Measurements from ENCODE around the gene RRM1.
"Not testable (repeated sequence)": the region's sequence is repeated elsewhere in the genome, so short reads cannot be mapped to it uniquely, and the experiment has no call there.

RRM1 gene

DNA sequence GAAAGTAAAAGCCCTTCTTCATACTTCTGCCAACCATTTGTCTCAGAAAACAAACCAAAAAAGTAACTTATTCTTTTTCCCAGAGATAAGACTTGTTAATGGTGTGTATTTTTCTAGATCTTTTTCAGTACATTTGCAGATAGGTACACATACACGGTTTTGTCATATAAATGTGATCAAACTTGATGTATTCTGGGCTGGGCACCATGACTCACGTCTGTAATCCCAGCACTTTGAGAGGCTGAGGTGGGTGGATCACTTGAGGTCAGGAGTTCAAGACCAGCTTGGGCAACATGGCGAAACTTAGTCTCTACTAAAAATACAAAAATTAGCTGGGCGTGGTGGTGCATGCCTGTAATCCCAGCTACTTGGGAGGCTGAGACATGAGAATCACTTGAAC lies 35.6 kb downstream of the RRM1 start:
- H3K27me3 ChIP-seq (ENCODE audit: insufficient read depth, low read length); H3K79me2 ChIP-seq (ENCODE audit: control insufficient read depth, insufficient read depth, low read length, poor library complexity); H3K14ac ChIP-seq (ENCODE audit: low read length); H3K18ac ChIP-seq (ENCODE audit: low read length); H3K4me3 ChIP-seq (ENCODE audit: low read depth, low read length); H2BK5ac ChIP-seq (ENCODE audit: low read depth, low read length, poor library complexity); H3K23ac ChIP-seq (ENCODE audit: low read length); H2BK120ac ChIP-seq (ENCODE audit: insufficient read depth, low read length, poor library complexity); H3K4me1 ChIP-seq (ENCODE audit: control insufficient read depth in 1 of 2, insufficient read depth in 2 of 2, low read length in 2 of 2); H4K12ac ChIP-seq (ENCODE audit: low read depth, low read length); H4K91ac ChIP-seq (ENCODE audit: low read depth, low read length); H2AFZ ChIP-seq (ENCODE audit: insufficient read depth, low read length, poor library complexity); H3K4ac ChIP-seq (ENCODE audit: low read depth, low read length); H3K4me2 ChIP-seq (ENCODE audit: low read length); H2AK5ac ChIP-seq (ENCODE audit: low read length); H3K79me1 ChIP-seq (ENCODE audit: low read length); H3K9me3 ChIP-seq (ENCODE audit: insufficient read depth, low read depth, low read length); H3K9ac ChIP-seq (ENCODE audit: low read length); H4K8ac ChIP-seq (ENCODE audit: low read depth, low read length); H2BK12ac ChIP-seq (ENCODE audit: low read length); H3K27ac ChIP-seq (ENCODE audit: low read depth, low read length); DNase-seq: not testable (repeated sequence)
- peaks cover 6 to 22% of the 10 kb centered on the region in 2 experiments for H3K36me3 ChIP-seq (ENCODE audit: control insufficient read depth in 1 of 2, insufficient read depth in 2 of 2, low read length in 2 of 2)
- WGBS (ENCODE audit: extremely low coverage, insufficient coverage, insufficient read length) = no CpG with 5 or more reads among the region's 4 CpGs

DNA sequence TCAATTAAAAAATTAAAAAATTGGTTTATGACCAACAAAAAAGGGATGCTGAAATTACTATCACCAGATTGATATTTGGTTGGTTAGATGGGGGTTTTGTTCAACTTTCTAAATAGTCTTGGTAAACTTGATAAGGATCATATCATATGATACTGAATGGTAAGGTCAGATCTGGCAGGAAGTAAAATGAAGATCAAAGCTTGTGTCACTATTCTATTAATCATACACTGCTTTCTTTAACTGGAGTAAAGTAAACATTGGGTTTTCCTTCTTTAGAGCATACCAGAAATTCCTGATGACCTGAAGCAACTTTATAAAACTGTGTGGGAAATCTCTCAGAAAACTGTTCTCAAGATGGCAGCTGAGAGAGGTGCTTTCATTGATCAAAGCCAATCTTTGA lies 40.2 kb downstream of the RRM1 start:
- peaks cover 9 to 16% of the 10 kb centered on the region in 2 experiments for H3K36me3 ChIP-seq (ENCODE audit: control insufficient read depth in 1 of 2, insufficient read depth in 2 of 2, low read length in 2 of 2)
- no peaks in the 10 kb centered on the region for H3K79me1 ChIP-seq (ENCODE audit: low read length)
- H2BK5ac ChIP-seq (ENCODE audit: low read depth, low read length, poor library complexity) = no peak overlapping the region
- no peak overlapping the region for H3K23ac ChIP-seq (ENCODE audit: low read length)
- no peak overlapping the region for H3K27ac ChIP-seq (ENCODE audit: low read depth, low read length)
- H3K4me2 ChIP-seq (ENCODE audit: low read length) = no peak overlapping the region
- H2AFZ ChIP-seq (ENCODE audit: insufficient read depth, low read length, poor library complexity) = no peak overlapping the region
- DNase-seq = no peak
- no peak overlapping the region for H3K18ac ChIP-seq (ENCODE audit: low read length)
- no peak overlapping the region for H4K91ac ChIP-seq (ENCODE audit: low read depth, low read length)
- H3K14ac ChIP-seq (ENCODE audit: low read length) = no peak overlapping the region
- H2BK120ac ChIP-seq (ENCODE audit: insufficient read depth, low read length, poor library complexity) = no peak overlapping the region
- H3K27me3 ChIP-seq (ENCODE audit: insufficient read depth, low read length) = no peaks in the 10 kb centered on the region
- H3K9me3 ChIP-seq (ENCODE audit: insufficient read depth, low read depth, low read length) = no peaks in the 10 kb centered on the region
- no peak overlapping the region for H4K8ac ChIP-seq (ENCODE audit: low read depth, low read length)
- no peak overlapping the region for H3K9ac ChIP-seq (ENCODE audit: low read length)
- no peak overlapping the region for H3K4me3 ChIP-seq (ENCODE audit: low read depth, low read length)
- no peak overlapping the region for H2BK12ac ChIP-seq (ENCODE audit: low read length)
- no peak overlapping the region for H3K4ac ChIP-seq (ENCODE audit: low read depth, low read length)
- no peak overlapping the region for H2AK5ac ChIP-seq (ENCODE audit: low read length)
- no peaks in the 10 kb centered on the region for H3K4me1 ChIP-seq (ENCODE audit: control insufficient read depth in 1 of 2, insufficient read depth in 2 of 2, low read length in 2 of 2)
- H3K79me2 ChIP-seq (ENCODE audit: control insufficient read depth, insufficient read depth, low read length, poor library complexity) = no peaks in the 10 kb centered on the region
- no peak overlapping the region for H4K12ac ChIP-seq (ENCODE audit: low read depth, low read length)

DNA sequence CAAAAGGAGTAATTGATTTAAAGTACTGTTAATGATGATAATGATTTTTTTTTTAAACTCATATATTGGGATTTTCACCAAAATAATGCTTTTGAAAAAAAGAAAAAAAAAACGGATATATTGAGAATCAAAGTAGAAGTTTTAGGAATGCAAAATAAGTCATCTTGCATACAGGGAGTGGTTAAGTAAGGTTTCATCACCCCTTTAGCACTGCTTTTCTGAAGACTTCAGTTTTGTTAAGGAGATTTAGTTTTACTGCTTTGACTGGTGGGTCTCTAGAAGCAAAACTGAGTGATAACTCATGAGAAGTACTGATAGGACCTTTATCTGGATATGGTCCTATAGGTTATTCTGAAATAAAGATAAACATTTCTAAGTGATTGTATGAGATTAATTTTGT lies 43.9 kb downstream of the RRM1 start:
- Histone ChIP-seq H3K79me1 (ENCODE audit: low read length) (no peaks in the 10 kb centered on the region), H2BK120ac (ENCODE audit: insufficient read depth, low read length, poor library complexity) (no peak overlapping the region), H3K27ac (ENCODE audit: low read depth, low read length) (no peak overlapping the region), H3K9ac (ENCODE audit: low read length) (no peak overlapping the region), H3K4ac (ENCODE audit: low read depth, low read length) (no peak overlapping the region), H2BK12ac (ENCODE audit: low read length) (no peak overlapping the region), H3K4me2 (ENCODE audit: low read length) (no peak overlapping the region), H2BK5ac (ENCODE audit: low read depth, low read length, poor library complexity) (no peak overlapping the region), H3K23ac (ENCODE audit: low read length) (no peak overlapping the region), H3K27me3 (ENCODE audit: insufficient read depth, low read length) (no peaks in the 10 kb centered on the region), H3K4me1 (ENCODE audit: control insufficient read depth in 1 of 2, insufficient read depth in 2 of 2, low read length in 2 of 2) (no peaks in the 10 kb centered on the region), H3K9me3 (ENCODE audit: insufficient read depth, low read depth, low read length) (no peaks in the 10 kb centered on the region), H4K8ac (ENCODE audit: low read depth, low read length) (no peak overlapping the region), H4K91ac (ENCODE audit: low read depth, low read length) (no peak overlapping the region), H2AK5ac (ENCODE audit: low read length) (no peak overlapping the region), H2AFZ (ENCODE audit: insufficient read depth, low read length, poor library complexity) (no peak overlapping the region), H3K14ac (ENCODE audit: low read length) (no peak overlapping the region), H3K79me2 (ENCODE audit: control insufficient read depth, insufficient read depth, low read length, poor library complexity) (no peaks in the 10 kb centered on the region), H3K4me3 (ENCODE audit: low read depth, low read length) (no peak overlapping the region), H4K12ac (ENCODE audit: low read depth, low read length) (no peak overlapping the region), H3K18ac (ENCODE audit: low read length) (no peak overlapping the region), H3K36me3 (ENCODE audit: control insufficient read depth in 1 of 2, insufficient read depth in 2 of 2, low read length in 2 of 2) (peaks cover 10 to 16% of the 10 kb centered on the region in 2 experiments)
- no peak for DNase-seq
- no CpG with 5 or more reads among the region's 1 CpG for WGBS (ENCODE audit: extremely low coverage, insufficient coverage, insufficient read length)

DNA sequence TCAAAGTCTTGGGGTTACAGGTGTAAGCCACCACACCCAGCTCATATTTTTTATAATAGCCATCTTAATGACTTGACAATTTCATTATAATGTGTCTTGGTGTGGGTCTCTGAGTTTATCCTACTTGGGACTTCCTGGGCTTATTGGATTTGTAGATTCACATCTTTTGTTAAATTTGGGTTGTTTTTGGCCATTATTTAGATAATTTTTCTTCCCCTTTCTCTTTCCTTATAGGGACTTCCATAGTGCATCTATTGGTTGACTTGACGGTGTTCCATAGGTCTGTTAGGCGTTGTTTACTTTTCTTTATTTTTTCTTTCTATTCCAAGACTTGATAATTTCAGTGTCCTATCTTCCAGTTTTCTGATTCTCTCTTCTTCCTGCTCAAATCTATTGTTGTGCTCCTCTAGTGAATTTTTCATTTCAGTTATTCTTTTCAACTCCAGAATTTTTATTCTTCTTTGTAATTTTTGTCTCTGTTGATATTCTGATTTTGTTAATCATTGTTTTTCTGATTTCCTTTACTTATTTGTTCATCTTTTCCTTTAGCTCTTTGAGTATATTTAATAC lies 45.6 kb downstream of the RRM1 start:
- H3K18ac ChIP-seq (ENCODE audit: low read length) = no peak overlapping the region
- H3K4me2 ChIP-seq (ENCODE audit: low read length) = no peak overlapping the region
- no peaks in the 10 kb centered on the region for H3K27me3 ChIP-seq (ENCODE audit: insufficient read depth, low read length)
- no peak overlapping the region for H4K8ac ChIP-seq (ENCODE audit: low read depth, low read length)
- H2BK12ac ChIP-seq (ENCODE audit: low read length) = no peak overlapping the region
- DNase-seq = no peak
- no peak overlapping the region for H3K27ac ChIP-seq (ENCODE audit: low read depth, low read length)
- H2AK5ac ChIP-seq (ENCODE audit: low read length) = no peak overlapping the region
- H3K79me1 ChIP-seq (ENCODE audit: low read length) = no peaks in the 10 kb centered on the region
- no CpG with 5 or more reads among the region's 2 CpGs for WGBS (ENCODE audit: extremely low coverage, insufficient coverage, insufficient read length)
- no peak overlapping the region for H2BK5ac ChIP-seq (ENCODE audit: low read depth, low read length, poor library complexity)
- no peak overlapping the region for H3K4ac ChIP-seq (ENCODE audit: low read depth, low read length)
- no peak overlapping the region for H2AFZ ChIP-seq (ENCODE audit: insufficient read depth, low read length, poor library complexity)
- no peak overlapping the region for H3K14ac ChIP-seq (ENCODE audit: low read length)
- H3K36me3 ChIP-seq (ENCODE audit: control insufficient read depth in 1 of 2, insufficient read depth in 2 of 2, low read length in 2 of 2) = peaks cover 8 to 13% of the 10 kb centered on the region in 2 experiments
- no peak overlapping the region for H3K4me3 ChIP-seq (ENCODE audit: low read depth, low read length)
- no peak overlapping the region for H3K9ac ChIP-seq (ENCODE audit: low read length)
- H4K91ac ChIP-seq (ENCODE audit: low read depth, low read length) = no peak overlapping the region
- no peak overlapping the region for H4K12ac ChIP-seq (ENCODE audit: low read depth, low read length)
- H3K4me1 ChIP-seq (ENCODE audit: control insufficient read depth in 1 of 2, insufficient read depth in 2 of 2, low read length in 2 of 2) = no peaks in the 10 kb centered on the region
- H3K9me3 ChIP-seq (ENCODE audit: insufficient read depth, low read depth, low read length) = no peaks in the 10 kb centered on the region
- no peak overlapping the region for H2BK120ac ChIP-seq (ENCODE audit: insufficient read depth, low read length, poor library complexity)
- H3K23ac ChIP-seq (ENCODE audit: low read length) = no peak overlapping the region
- no peaks in the 10 kb centered on the region for H3K79me2 ChIP-seq (ENCODE audit: control insufficient read depth, insufficient read depth, low read length, poor library complexity)
